PC-3 (cell line): ENCODE data around the gene TUBB.

ENCODE experiments used
- CTCF ChIP-seq: fragments of 300-600 bp; sonication (generic); conservative IDR thresholded peaks from 2 replicates; pipeline ENCODE4 v1.5.1; 2017; ENCODE audit warnings: antibody characterized with exemption, low read depth, mild to moderate bottlenecking, low read length
- EZH2 ChIP-seq: fragments of 300-600 bp; sonication (generic); IDR thresholded peaks from one replicate; pipeline ENCODE4 v1.6.1; 2017; ENCODE audit warnings: antibody characterized with exemption, mild to moderate bottlenecking, low read length; ENCODE audit not compliant: unreplicated experiment

- no peak for TF ChIP-seq CTCF
- no peak for TF ChIP-seq EZH2
Measured at GRCh38 chr6:30707281-30707850, 12.8 kb upstream of the TUBB start.
